Adipose tissue (tissue), 3 donors: Measurements from ENCODE around the gene SYNGR2. TPM values are rescaled to one million over a fixed set of nuclear protein-coding genes. Genes with fewer than 3 reads are reported as not detected.
"Not testable (repeated sequence)": the region's sequence is repeated elsewhere in the genome, so short reads cannot be mapped to it uniquely, and the experiment has no call there.

ENCODE experiments used
- H3K27ac ChIP-seq: one replicate; pipeline ENCODE4 v1.5.1; 2013; ENCODE audit warnings: low read depth, low read length
- WGBS, 3 donors: extraction: QIAGEN DNeasy Blood & Tissue Kit; methylation state at CpG; one replicate each; pipeline ENCODE4 v1.1.7; 2013; 5-methylcytosine and 5-hydroxymethylcytosine counted together
- polyA plus RNA-seq, 3 donors: library from polyadenylated mRNA; stranded (reverse); fragments of 200-250 nt; gene quantifications; one replicate each; pipeline ENCODE4 v1.2.3, GENCODE V29; 2013
- donor health status: healthy with polysubstance abuse.
- donor health status: Bipolar disorder and iron deficiency.
- donor health status: healthy.

SYNGR2 gene
- polyA plus RNA-seq, 3 donors = 37.5 to 113 (median 90.3) TPM

GRCh38 chr17:78163881-78164747, 4.3 kb upstream of the SYNGR2 start:
- 57 to 66% (median 61%) methylated on average over 22 of the region's 22 CpGs for WGBS, 3 donors
- H3K27ac ChIP-seq = no peak overlapping the region

- WGBS, 3 donors = 86 to 93% (median 86%) methylated on average over 16 of the region's 16 CpGs
- H3K27ac ChIP-seq = no peak overlapping the region
Measured at GRCh38 chr17:78164748-78165607, 3.4 kb upstream of the SYNGR2 start.

GRCh38 chr17:78166416-78166815, 2.0 kb upstream of the SYNGR2 start:
- no peak overlapping the region for H3K27ac ChIP-seq
- 60 to 80% (median 75%) methylated on average over 6 of the region's 6 CpGs for WGBS, 3 donors

- WGBS, 3 donors = 8 to 14% (median 12%) methylated on average over 14 to 38 of the region's 38 CpGs
Measured at GRCh38 chr17:78168903-78169793, 767 bp downstream of the SYNGR2 start.

DNA sequence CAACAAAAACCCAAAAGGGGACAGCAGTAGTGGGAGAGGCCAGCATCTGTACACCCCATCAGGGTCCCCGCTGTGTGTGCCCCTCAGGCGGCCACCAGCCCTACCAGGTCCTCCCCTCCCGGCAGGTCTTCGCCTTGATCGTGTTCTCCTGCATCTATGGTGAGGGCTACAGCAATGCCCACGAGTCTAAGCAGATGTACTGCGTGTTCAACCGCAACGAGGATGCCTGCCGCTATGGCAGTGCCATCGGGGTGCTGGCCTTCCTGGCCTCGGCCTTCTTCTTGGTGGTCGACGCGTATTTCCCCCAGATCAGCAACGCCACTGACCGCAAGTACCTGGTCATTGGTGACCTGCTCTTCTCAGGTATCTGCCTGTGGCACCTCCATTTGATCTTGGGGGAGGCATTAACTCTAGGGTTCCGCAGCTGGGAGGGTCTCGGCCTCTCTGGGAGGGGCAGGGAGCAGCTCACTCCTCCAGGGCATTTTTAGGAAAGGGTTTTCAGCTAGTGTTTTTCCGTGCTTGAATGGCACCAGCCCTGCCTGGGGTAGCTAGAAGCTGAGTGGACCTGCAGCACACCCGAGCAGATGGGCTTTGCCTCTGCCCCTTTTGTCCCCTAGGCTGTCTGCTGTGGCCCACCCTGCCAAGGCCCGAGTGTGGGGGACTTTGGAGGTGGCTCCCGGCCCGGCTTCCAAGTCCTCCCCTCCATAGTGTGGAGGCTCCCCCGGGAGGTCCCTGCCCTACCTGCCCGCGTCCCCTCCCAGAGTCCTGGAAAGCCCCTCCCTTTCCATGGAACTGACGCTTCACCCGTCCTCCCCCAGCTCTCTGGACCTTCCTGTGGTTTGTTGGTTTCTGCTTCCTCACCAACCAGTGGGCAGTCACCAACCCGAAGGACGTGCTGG, 2.6 kb downstream of the SYNGR2 start:
- H3K27ac ChIP-seq = no peak overlapping the region
- WGBS, 3 donors = 85 to 88% (median 88%) methylated on average over 28 to 31 of the region's 31 CpGs

More at GRCh38 chr17:78168903-78169793, 767 bp downstream of the SYNGR2 start:
- no peak overlapping the region for H3K27ac ChIP-seq

GRCh38 chr17:78171591-78172248, 3.3 kb downstream of the SYNGR2 start:
- WGBS, 3 donors = 81 to 88% (median 85%) methylated on average over 19 of the region's 19 CpGs
- not testable (repeated sequence) for H3K27ac ChIP-seq

- H3K27ac ChIP-seq = no peak overlapping the region
- 33 to 52% (median 43%) methylated on average over 19 of the region's 19 CpGs for whole genome bisulfite sequencing, 3 donors
Measured at GRCh38 chr17:78172249-78173051, 4.1 kb downstream of the SYNGR2 start.

DNA sequence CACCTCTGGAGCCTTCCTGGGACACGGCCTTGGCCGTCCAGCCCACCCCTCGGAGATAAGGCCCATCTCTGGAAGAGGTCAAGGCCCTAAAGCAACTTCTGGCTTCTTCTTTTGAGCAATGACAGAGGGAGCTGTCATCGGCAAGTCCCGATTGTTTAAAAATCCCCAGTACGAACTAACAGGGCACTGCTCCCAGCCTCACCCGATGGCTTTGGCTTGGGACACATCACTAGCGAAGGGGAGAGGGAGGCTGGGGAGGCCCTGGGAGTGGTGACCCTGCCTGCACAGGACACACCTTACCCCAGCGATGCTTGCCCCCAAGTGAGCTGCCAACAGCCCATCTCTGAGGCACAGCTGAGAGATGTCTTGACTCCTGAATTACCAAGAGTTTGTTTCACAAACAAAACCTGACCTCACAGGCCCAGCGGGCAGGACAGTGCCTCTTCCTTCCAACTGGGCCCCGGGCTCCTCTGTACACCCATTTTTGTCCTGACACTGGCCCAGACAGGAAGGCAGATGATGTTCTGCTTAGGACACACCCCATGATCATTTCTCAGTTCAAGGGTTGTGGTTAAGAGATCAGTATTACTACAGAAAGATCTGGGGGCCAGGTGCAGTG, 4.8 kb downstream of the SYNGR2 start:
- WGBS, 3 donors = 64 to 69% (median 68%) methylated on average over 11 of the region's 11 CpGs
- no peak overlapping the region for H3K27ac ChIP-seq

GRCh38 chr17:78174346-78174869, 6.0 kb downstream of the SYNGR2 start:
- no peak overlapping the region for H3K27ac ChIP-seq
- WGBS, 3 donors = 18 to 37% (median 20%) methylated on average over 15 of the region's 15 CpGs

GRCh38 chr17:78174870-78175642, 6.7 kb downstream of the SYNGR2 start:
- H3K27ac ChIP-seq = no peak overlapping the region
- 38 to 73% (median 67%) methylated on average over 28 of the region's 28 CpGs for WGBS, 3 donors

DNA sequence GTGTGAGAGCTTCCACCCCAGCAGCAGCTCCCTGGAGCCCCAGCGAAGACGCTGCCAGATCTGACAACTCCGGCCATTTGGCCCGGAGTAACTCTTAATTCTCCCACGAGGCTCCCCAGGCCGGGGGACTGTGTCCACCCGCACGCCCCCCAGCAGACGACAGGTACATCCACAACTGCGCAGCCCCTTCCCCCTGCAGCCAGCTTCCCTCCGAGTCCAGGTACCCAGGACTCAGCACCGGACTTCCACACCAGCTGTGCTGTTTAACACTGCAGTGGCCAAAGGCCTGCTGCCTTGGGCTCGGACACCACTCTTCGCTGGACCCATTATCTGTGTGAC, 7.2 kb downstream of the SYNGR2 start:
- 54 to 69% (median 66%) methylated on average over 14 of the region's 14 CpGs for WGBS, 3 donors

GRCh38 chr17:78176548-78177025, 8.2 kb downstream of the SYNGR2 start:
- WGBS, 3 donors = 19 to 26% (median 19%) methylated on average over 14 of the region's 14 CpGs
- no peak overlapping the region for H3K27ac ChIP-seq

More for the DNA sequence above, 7.2 kb downstream of the SYNGR2 start:
- no peak overlapping the region for H3K27ac ChIP-seq

DNA sequence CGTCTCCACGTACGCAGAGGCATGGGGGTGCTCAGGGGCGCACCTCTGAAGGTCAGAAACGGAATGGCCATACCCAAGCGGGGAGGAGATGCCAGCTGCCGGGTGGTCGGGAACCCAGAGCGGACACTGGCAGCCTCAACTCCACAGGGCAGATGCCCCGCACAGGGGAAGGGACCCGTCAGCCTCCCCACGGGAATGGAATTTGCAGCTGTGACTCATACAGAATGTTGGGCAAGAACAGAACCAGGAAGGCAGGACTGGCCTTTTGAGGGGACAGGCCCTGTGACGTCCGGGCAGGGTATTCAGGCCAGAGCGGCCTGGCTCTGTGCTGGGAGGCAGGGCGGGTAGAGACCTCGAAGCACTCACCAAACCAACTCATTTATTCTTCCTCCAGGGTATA, 11.0 kb downstream of the SYNGR2 start:
- H3K27ac ChIP-seq = no peak overlapping the region
- WGBS, 3 donors = 86 to 91% (median 89%) methylated on average over 17 of the region's 17 CpGs

GRCh38 chr17:78180083-78180482, 11.7 kb downstream of the SYNGR2 start:
- 66 to 83% (median 69%) methylated on average over 14 of the region's 14 CpGs for WGBS, 3 donors
- no peak overlapping the region for H3K27ac ChIP-seq

- WGBS, 3 donors = 78 to 88% (median 79%) methylated on average over 2 of the region's 2 CpGs
- no peak overlapping the region for H3K27ac ChIP-seq
Measured at GRCh38 chr17:78180508-78180907, 12.1 kb downstream of the SYNGR2 start.
